OCI-LY3 (cell line): ENCODE results near the gene B3GALT5.

Source experiments
- EZH2phosphoT487 ChIP-seq: fragments of 200-600 bp; shearing (Covaris generic); IDR thresholded peaks from 2 replicates; pipeline ENCODE4 v1.6.1; 2018; ENCODE audit warnings: antibody characterized with exemption, mixed run types, low read depth
- TF ChIP-seq, protein P1 (sequence below): fragments of 200-600, 300-600 bp; sonication (generic); IDR thresholded peaks from 2 replicates; pipeline ENCODE4 v1.5.1; 2014; ENCODE audit warnings: antibody characterized with exemption, low read length, low read depth

DNA sequence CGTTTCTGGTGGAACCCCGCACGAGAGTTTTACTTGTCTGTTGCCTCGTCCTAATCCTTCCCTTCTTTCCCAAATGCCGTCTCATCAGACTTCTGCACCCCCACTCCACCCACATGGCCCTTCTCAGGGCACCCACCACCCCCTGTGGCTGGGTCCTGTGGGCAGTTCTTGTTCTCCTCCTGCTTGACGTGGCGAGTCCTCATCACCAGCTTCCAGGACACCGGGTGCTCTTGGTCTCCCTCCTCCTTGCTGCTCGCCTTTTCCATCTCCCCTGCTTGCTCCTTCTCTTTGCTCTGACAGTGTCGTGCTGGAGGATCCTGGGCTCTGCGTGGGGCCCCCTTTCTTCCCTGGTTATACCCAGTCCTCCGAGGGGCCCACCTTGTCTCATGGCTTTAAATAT is 51.8 kb downstream of the B3GALT5 start:
- TF ChIP-seq, protein P1, sequence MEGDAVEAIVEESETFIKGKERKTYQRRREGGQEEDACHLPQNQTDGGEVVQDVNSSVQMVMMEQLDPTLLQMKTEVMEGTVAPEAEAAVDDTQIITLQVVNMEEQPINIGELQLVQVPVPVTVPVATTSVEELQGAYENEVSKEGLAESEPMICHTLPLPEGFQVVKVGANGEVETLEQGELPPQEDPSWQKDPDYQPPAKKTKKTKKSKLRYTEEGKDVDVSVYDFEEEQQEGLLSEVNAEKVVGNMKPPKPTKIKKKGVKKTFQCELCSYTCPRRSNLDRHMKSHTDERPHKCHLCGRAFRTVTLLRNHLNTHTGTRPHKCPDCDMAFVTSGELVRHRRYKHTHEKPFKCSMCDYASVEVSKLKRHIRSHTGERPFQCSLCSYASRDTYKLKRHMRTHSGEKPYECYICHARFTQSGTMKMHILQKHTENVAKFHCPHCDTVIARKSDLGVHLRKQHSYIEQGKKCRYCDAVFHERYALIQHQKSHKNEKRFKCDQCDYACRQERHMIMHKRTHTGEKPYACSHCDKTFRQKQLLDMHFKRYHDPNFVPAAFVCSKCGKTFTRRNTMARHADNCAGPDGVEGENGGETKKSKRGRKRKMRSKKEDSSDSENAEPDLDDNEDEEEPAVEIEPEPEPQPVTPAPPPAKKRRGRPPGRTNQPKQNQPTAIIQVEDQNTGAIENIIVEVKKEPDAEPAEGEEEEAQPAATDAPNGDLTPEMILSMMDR = no peak
- no peak for TF ChIP-seq EZH2phosphoT487
